HUES64 (cell line): ENCODE data around the gene SLC5A6.

ENCODE experiments used
- H3K27ac ChIP-seq: 2 replicates; pipeline ENCODE4 v1.7.0; 2013; ENCODE audit warnings: low read depth, low read length, inconsistent platforms
- H3K27me3 ChIP-seq: 2 replicates; pipeline ENCODE4 v1.6.1; 2013; ENCODE audit warnings: mild to moderate bottlenecking, low read length; ENCODE audit not compliant: insufficient read depth
- H3K36me3 ChIP-seq: 2 replicates; pipeline ENCODE4 v1.6.1; 2013; ENCODE audit warnings: mild to moderate bottlenecking, low read length; ENCODE audit not compliant: insufficient read depth
- H3K4me1 ChIP-seq: 2 replicates; pipeline ENCODE4 v1.6.1; 2013; ENCODE audit warnings: mild to moderate bottlenecking, low read length, moderate library complexity; ENCODE audit not compliant: insufficient read depth
- H3K4me3 ChIP-seq: 2 replicates; pipeline ENCODE4 v1.5.1; 2013; ENCODE audit warnings: mild to moderate bottlenecking, low read length, moderate library complexity
- H3K9ac ChIP-seq: 2 replicates; pipeline ENCODE4 v1.6.1; 2013; ENCODE audit warnings: mild to moderate bottlenecking, low read depth, low read length
- H3K9me3 ChIP-seq: 2 replicates; pipeline ENCODE4 v1.6.1; 2013; ENCODE audit warnings: low read depth, low read length; ENCODE audit not compliant: insufficient read depth
- WGBS: fragments of 150-250, 120-280 bp; methylation state at CpG from one replicate; pipeline ENCODE4 v1.1.7; 2013; ENCODE audit warnings: missing lambda C conversion rate; 5-methylcytosine and 5-hydroxymethylcytosine counted together

SLC5A6 gene

DNA sequence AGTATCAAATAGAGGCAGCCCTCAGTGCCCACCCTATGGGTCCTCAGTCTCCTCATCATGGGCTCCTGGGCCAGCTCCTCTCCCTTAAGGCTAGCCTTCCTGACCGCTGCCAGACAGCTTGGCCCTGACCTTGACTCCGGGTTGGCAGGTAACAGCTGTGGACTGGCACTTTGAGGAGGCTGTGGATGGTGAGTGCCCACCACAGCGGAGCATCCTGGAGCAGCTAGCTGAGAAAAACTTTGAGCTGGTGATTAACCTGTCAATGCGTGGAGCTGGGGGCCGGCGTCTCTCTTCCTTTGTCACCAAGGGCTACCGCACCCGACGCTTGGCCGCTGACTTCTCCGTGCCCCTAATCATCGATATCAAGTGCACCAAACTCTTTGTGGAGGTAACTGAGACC is 24.1 kb upstream of the SLC5A6 start:
- no peak overlapping the region for H3K9ac ChIP-seq
- 95% methylated on average over 12 of the region's 12 CpGs for WGBS
- no peak overlapping the region for H3K4me3 ChIP-seq
- H3K9me3 ChIP-seq = no peaks in the 10 kb centered on the region
- H3K4me1 ChIP-seq = no peaks in the 10 kb centered on the region
- H3K27me3 ChIP-seq = no peaks in the 10 kb centered on the region
- H3K27ac ChIP-seq = no peak overlapping the region
- peaks cover 100% of the 10 kb centered on the region for H3K36me3 ChIP-seq

DNA sequence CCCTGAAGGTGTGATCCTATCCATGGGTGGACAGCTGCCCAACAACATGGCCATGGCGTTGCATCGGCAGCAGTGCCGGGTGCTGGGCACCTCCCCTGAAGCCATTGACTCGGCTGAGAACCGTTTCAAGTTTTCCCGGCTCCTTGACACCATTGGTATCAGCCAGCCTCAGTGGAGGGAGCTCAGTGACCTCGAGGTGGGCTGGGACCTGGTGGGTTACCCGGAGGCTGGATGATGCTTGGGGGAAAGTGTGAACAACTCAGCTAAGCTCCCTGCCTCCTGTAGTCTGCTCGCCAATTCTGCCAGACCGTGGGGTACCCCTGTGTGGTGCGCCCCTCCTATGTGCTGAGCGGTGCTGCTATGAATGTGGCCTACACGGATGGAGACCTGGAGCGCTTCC is 21.3 kb upstream of the SLC5A6 start:
- Histone ChIP-seq H3K9ac (no peak overlapping the region), H3K9me3 (no peaks in the 10 kb centered on the region), H3K4me3 (no peak overlapping the region), H3K36me3 (peaks cover 99% of the 10 kb centered on the region), H3K27ac (no peak overlapping the region), H3K27me3 (no peaks in the 10 kb centered on the region), H3K4me1 (no peaks in the 10 kb centered on the region)
- WGBS = 96% methylated on average over 14 of the region's 14 CpGs

DNA sequence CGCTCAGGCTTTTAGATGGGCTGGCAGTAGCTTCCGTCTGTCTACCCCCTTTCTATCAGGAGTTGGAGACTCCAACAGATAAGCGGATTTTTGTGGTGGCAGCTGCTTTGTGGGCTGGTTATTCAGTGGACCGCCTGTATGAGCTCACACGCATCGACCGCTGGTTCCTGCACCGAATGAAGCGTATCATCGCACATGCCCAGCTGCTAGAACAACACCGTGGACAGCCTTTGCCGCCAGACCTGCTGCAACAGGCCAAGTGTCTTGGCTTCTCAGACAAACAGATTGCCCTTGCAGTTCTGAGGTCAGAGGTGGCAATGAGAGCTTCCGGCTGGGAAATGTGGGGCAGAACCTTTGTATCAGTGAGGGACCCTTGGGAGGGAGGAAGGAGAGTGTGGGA is 19.9 kb upstream of the SLC5A6 start:
- H3K4me3 ChIP-seq = no peak overlapping the region
- H3K27ac ChIP-seq = no peak overlapping the region
- H3K4me1 ChIP-seq = no peaks in the 10 kb centered on the region
- WGBS = 96% methylated on average over 13 of the region's 13 CpGs
- H3K9ac ChIP-seq = no peak overlapping the region
- no peaks in the 10 kb centered on the region for H3K27me3 ChIP-seq
- no peaks in the 10 kb centered on the region for H3K9me3 ChIP-seq
- peaks cover 99% of the 10 kb centered on the region for H3K36me3 ChIP-seq

DNA sequence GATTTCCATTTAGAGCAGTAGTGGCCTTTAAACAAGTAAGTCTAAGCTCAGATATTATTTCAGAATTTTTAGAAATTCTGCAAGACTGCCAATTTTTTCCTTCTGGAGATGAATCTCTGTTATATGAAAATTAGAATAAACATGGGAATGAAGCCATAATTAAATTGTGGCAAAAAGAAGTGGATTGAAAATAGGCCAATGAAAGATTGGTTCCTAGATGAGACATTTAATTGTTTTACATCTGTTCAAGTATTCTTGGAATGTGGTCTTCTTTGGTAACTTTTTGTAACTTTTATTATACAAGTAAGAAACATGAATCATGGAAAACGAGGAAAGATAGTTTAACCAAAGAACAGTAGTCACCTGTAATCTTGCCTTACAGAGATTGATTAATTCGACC is 15.4 kb upstream of the SLC5A6 start:
- H3K4me3 ChIP-seq = no peak overlapping the region
- H3K36me3 ChIP-seq = peaks cover 99% of the 10 kb centered on the region
- 100% methylated on average over 2 of the region's 2 CpGs for WGBS
- no peaks in the 10 kb centered on the region for H3K27me3 ChIP-seq
- H3K27ac ChIP-seq = no peak overlapping the region
- H3K9me3 ChIP-seq = no peaks in the 10 kb centered on the region
- H3K4me1 ChIP-seq = no peaks in the 10 kb centered on the region
- no peak overlapping the region for H3K9ac ChIP-seq

DNA sequence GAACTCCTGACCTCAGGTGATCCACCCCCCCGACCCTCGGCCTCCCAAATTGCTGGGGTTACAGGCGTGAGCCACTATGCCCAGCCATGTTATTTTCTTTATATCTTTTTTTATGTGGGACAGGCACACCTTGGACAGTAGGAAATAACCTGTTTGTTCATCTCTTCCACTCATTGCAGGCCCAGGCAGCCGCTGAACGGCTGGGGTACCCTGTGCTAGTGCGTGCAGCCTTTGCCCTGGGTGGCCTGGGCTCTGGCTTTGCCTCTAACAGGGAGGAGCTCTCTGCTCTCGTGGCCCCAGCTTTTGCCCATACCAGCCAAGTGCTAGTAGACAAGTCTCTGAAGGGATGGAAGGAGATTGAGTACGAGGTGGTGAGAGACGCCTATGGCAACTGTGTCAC is 13.5 kb upstream of the SLC5A6 start:
- Histone ChIP-seq H3K4me3 (no peak overlapping the region), H3K9ac (no peak overlapping the region), H3K27ac (no peak overlapping the region), H3K27me3 (no peaks in the 10 kb centered on the region), H3K36me3 (peaks cover 96% of the 10 kb centered on the region), H3K4me1 (no peaks in the 10 kb centered on the region), H3K9me3 (no peaks in the 10 kb centered on the region)
- 97% methylated on average over 9 of the region's 9 CpGs for WGBS

DNA sequence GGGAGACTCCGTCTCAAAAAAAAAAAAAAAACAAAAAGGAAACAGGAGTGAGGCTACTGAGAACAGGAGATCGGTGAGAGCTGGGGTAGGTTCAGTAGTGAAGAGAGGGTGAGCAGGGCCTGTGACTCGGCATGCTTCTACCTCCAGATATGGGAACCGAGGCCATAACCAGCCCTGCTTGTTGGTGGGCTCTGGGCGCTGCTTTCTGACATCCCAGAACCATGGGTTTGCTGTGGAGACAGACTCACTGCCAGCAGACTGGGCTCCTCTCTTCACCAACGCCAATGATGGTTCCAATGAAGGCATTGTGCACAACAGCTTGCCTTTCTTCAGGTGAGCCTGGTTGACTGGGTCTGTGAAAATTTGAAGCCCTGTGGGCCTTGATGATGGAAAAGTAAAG is 11.3 kb upstream of the SLC5A6 start:
- H3K9ac ChIP-seq = no peak overlapping the region
- no peaks in the 10 kb centered on the region for H3K27me3 ChIP-seq
- peaks cover 5% of the 10 kb centered on the region; the same call in 1 of the 2 replicates for H3K4me1 ChIP-seq
- 95% methylated on average over 6 of the region's 6 CpGs for WGBS
- H3K4me3 ChIP-seq = no peak overlapping the region
- no peak overlapping the region for H3K27ac ChIP-seq
- no peaks in the 10 kb centered on the region for H3K9me3 ChIP-seq
- peaks cover 97% of the 10 kb centered on the region for H3K36me3 ChIP-seq

DNA sequence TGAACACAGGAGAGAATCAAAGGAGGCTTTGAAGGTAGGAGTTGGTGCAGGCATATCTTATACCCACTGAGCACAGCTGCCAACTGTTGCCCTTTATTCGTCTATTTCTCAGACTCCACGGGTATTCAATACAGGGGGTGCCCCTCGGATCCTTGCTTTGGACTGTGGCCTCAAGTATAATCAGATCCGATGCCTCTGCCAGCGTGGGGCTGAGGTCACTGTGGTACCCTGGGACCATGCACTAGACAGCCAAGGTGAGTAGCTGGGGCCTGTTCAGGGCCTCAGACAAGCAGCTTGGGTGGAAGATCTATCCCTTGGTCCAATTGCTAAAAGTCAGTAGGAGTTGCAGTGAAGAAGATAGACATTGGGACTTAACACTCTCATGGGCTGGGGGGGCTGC is 10.3 kb upstream of the SLC5A6 start:
- Histone ChIP-seq H3K9ac (no peak overlapping the region), H3K27ac (no peak overlapping the region), H3K4me1 (peaks cover 11% of the 10 kb centered on the region; the same call in 1 of the 2 replicates), H3K36me3 (peaks cover 91% of the 10 kb centered on the region), H3K27me3 (no peaks in the 10 kb centered on the region), H3K9me3 (no peaks in the 10 kb centered on the region), H3K4me3 (no peak overlapping the region)
- WGBS = 96% methylated on average over 5 of the region's 5 CpGs

DNA sequence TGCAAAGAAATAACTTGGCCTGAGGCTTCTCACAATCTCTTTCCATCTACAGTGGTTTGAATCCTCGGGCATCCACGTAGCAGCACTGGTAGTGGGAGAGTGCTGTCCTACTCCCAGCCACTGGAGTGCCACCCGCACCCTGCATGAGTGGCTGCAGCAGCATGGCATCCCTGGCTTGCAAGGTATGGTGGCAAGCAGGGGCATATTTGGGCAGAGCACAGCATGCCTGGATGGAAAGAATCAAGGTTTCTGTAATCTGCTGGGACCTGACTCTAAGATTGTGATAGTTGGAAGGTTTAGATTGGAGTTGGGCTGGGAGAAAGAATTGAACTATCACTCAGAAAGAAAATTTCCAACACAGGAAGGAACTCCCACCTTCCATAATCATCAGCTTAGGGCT is 9.1 kb upstream of the SLC5A6 start:
- no peak overlapping the region for H3K27ac ChIP-seq
- peaks cover 86% of the 10 kb centered on the region for H3K36me3 ChIP-seq
- no peak overlapping the region for H3K4me3 ChIP-seq
- no peak overlapping the region for H3K9ac ChIP-seq
- H3K4me1 ChIP-seq = peaks cover 17% of the 10 kb centered on the region; the same call in 1 of the 2 replicates
- H3K9me3 ChIP-seq = no peaks in the 10 kb centered on the region
- WGBS = 90% methylated on average over 3 of the region's 3 CpGs
- H3K27me3 ChIP-seq = no peaks in the 10 kb centered on the region

DNA sequence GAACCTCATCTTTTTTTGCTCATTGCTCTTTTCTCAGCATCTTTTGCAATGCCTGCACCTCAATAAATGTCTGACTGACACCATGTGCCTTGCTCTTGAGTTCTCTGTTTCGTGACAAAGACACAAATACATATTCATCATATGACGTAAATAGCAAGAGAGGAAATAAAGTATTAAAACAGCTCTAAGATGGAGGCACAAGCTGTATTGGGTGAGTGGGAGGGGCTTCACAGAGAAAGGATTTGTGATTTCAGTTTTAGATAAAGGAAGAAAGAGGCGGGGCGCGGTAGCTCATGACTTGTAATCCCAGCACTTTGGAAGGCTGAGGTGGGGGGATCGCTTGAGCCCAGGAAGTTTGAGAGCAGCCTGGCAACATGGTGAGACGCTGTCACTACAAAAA is 8.0 kb upstream of the SLC5A6 start:
- Histone ChIP-seq H3K9ac (no peak overlapping the region), H3K4me1 (peaks cover 17% of the 10 kb centered on the region; the same call in 1 of the 2 replicates), H3K36me3 (peaks cover 85% of the 10 kb centered on the region), H3K27ac (no peak overlapping the region), H3K9me3 (no peaks in the 10 kb centered on the region), H3K27me3 (no peaks in the 10 kb centered on the region), H3K4me3 (no peak overlapping the region)
- 90% methylated on average over 6 of the region's 7 CpGs for WGBS

DNA sequence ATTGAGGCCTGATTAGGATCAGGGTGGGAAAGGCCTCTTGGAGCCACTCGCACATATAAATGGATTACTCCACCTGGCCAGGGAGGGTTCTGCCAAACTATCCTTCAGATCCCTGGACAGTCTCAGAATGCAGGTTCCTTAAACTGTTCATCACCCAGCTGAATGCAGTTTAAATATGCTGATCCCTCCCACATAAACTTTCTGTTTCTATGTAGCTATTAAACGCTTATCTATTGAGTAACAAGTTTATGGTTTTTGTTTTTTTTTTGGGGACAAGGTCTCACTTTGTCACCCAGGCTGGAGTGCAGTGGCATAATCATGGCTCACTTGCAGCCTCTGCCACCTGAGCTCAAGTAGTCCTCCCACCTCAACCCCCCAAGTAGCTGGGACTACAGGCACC is 7.0 kb upstream of the SLC5A6 start:
- Histone ChIP-seq H3K9me3 (no peaks in the 10 kb centered on the region), H3K36me3 (peaks cover 80% of the 10 kb centered on the region), H3K27me3 (no peaks in the 10 kb centered on the region), H3K4me3 (no peak overlapping the region), H3K9ac (no peak overlapping the region), H3K27ac (no peak overlapping the region), H3K4me1 (peaks cover 17% of the 10 kb centered on the region; the same call in 1 of the 2 replicates)
- WGBS = 98% methylated on average over 2 of the region's 2 CpGs

DNA sequence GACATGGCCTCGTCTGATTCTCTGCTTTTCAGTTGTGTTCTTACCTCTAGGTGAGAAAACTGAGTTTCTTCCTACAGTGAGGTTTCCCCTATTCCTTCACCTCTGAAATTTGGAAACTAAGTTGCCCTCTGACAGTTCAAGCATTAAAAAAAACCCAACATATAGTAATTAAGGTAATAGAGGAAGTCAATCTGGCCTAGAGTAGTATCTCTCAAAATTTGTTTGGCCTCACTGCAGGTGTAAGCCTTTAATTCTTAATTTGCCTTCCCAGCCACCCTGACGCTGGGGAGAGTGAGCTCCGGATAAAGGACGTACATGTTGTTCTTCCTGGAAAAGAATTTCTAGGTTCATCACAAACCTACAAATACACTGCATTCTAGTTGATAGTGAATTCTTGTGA is 6.5 kb upstream of the SLC5A6 start:
- Histone ChIP-seq H3K9ac (peak overlapping the region; percentile 100; the same call in 1 of the 2 replicates), H3K4me3 (peak overlapping the region; percentile 91), H3K27me3 (no peaks in the 10 kb centered on the region), H3K27ac (no peak overlapping the region), H3K4me1 (peaks cover 17% of the 10 kb centered on the region; the same call in 1 of the 2 replicates), H3K9me3 (no peaks in the 10 kb centered on the region), H3K36me3 (peaks cover 78% of the 10 kb centered on the region)
- 95% methylated on average over 4 of the region's 4 CpGs for WGBS
